ENCODE measurements around the gene PTPRM.
"Not testable (repeated sequence)": the region's sequence is repeated elsewhere in the genome, so short reads cannot be mapped to it uniquely, and the experiment has no call there.

PTPRM gene

GRCh38 chr18:7958081-7958896, 391.2 kb downstream of the PTPRM start:
- no peaks in the 10 kb centered on the region for H3K27me3 Mint-ChIP-seq
- intact Hi-C loops (cut with micrococcal nuclease), result no loop called here
- H3K4me1 Mint-ChIP-seq (ENCODE audit: low read depth), result no peaks in the 10 kb centered on the region
- H3K27ac Mint-ChIP-seq, result no peak overlapping the region
- H3K4me3 Mint-ChIP-seq, result no peak overlapping the region
- no peaks in the 10 kb centered on the region for H3K9me3 Mint-ChIP-seq
- no peaks in the 10 kb centered on the region for H3K36me3 Mint-ChIP-seq (ENCODE audit: low read depth)

- H3K4me1 Mint-ChIP-seq (ENCODE audit: low read depth), result no peaks in the 10 kb centered on the region
- no peaks in the 10 kb centered on the region for H3K36me3 Mint-ChIP-seq (ENCODE audit: low read depth)
- intact Hi-C loops (cut with micrococcal nuclease), result no loop called here
- H3K27ac Mint-ChIP-seq, result no peak overlapping the region
- H3K4me3 Mint-ChIP-seq, result no peak overlapping the region
- no peaks in the 10 kb centered on the region for H3K27me3 Mint-ChIP-seq
- no peaks in the 10 kb centered on the region for H3K9me3 Mint-ChIP-seq
Observed at GRCh38 chr18:7958897-7959146, 391.7 kb downstream of the PTPRM start.

GRCh38 chr18:7966682-7967081, 399.6 kb downstream of the PTPRM start:
- intact Hi-C loops (cut with micrococcal nuclease); H3K9me3 Mint-ChIP-seq; H3K4me1 Mint-ChIP-seq (ENCODE audit: low read depth); H3K36me3 Mint-ChIP-seq (ENCODE audit: low read depth); H3K4me3 Mint-ChIP-seq; H3K27ac Mint-ChIP-seq; H3K27me3 Mint-ChIP-seq: not testable (repeated sequence)

DNA sequence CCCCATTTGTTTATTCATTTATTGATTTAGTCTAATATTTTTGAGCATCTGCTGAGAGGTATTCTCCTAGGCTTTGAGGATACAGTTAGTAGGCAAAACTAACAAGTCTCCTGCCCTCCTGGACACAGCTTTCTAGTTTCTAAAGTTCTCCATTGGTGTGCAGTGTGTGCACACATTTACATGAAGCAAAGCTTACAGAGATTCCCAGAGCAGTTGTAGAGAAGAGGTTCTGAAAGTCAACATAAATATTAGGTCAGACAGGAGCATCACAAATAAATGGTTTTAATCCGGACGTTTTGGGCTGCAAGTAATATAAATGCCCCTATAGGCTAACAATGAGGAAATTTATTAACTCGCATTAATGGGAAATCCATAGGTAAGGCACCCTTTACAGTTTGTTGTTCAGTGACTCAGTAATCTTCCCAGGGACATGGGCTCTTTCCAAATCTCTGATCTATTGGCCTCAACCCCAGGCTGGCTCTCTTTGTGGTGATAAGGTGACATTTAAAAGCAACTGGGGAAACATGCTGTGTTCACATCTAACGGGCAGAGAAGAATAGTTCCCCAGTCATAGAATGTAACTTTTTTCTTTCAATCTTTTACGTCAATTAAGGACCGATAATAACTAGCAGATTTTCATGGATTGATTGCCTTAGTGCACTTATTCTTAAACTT, 407.2 kb downstream of the PTPRM start:
- Mint-ChIP-seq H3K4me1 (ENCODE audit: low read depth) (no peaks in the 10 kb centered on the region), H3K4me3 (no peak overlapping the region), H3K36me3 (ENCODE audit: low read depth) (no peaks in the 10 kb centered on the region), H3K27ac (no peak overlapping the region), H3K27me3 (no peaks in the 10 kb centered on the region), H3K9me3 (no peaks in the 10 kb centered on the region)
- intact Hi-C loops (cut with micrococcal nuclease), result no loop called here

DNA sequence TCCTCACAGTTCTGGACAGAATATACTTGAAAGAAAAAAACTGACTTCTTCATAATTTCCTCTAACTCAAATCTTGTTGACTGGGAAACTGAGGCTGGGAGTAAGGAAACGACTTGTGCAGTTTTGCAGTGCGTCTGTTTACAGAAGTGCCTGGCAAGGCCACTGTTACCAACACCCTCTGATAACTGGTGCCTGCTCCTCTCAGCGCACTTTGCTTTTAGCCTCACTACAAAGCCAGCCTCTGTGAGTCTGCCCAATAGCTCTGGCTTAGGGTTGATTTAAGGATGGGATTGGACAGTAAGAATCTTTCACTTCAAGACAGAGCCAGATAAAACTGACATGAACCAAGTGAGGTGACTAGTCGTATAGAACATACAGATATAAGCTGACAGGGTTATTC, 410.8 kb downstream of the PTPRM start:
- no peaks in the 10 kb centered on the region for H3K36me3 Mint-ChIP-seq (ENCODE audit: low read depth)
- H3K27ac Mint-ChIP-seq, result no peak overlapping the region
- H3K9me3 Mint-ChIP-seq, result no peaks in the 10 kb centered on the region
- no peaks in the 10 kb centered on the region for H3K4me1 Mint-ChIP-seq (ENCODE audit: low read depth)
- no peak overlapping the region for H3K4me3 Mint-ChIP-seq
- intact Hi-C loops (cut with micrococcal nuclease), result no loop called here
- H3K27me3 Mint-ChIP-seq, result no peaks in the 10 kb centered on the region

DNA sequence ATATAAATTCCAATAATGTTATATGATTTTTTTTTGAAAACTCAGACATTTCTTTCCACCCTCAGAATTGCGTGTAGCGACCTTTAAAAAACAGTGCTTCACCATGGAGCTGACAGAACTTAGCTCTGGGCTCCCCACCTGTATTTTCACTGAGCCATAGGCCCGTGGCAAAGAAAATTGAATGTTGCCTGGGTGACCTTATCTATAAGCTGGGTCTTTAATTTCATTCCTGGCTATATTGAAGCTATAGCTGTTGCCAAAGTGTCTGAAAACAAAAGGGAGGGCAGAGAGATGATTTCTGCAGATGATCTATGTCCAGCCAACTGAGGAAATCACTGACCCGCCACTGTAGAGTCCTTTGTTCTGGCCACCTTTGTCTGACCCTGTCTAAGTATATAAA, 411.7 kb downstream of the PTPRM start:
- intact Hi-C loops (cut with micrococcal nuclease), result no loop called here
- Mint-ChIP-seq H3K36me3 (ENCODE audit: low read depth) (no peaks in the 10 kb centered on the region), H3K4me1 (ENCODE audit: low read depth) (no peaks in the 10 kb centered on the region), H3K9me3 (no peaks in the 10 kb centered on the region), H3K27ac (no peak overlapping the region), H3K27me3 (no peaks in the 10 kb centered on the region), H3K4me3 (no peak overlapping the region)

DNA sequence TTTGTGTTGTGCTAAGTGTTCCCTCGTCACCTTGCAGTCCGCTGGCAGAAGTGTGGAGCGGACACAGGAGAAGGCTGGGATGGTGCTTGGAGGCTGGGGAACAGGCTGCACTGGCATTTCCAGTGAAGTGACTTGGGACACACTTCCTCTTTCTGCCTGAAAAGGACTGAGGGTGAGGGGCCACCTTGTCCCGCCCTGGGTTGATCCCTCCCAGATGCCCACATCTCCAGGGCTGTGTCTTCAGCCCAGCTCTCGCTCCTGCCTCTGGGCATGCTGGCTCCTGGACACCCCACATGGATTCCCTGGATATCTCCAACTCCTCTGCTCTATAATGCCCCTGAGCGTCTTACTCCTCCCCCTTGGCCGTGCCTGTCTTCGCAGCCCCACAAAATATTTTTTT, 412.6 kb downstream of the PTPRM start:
- intact Hi-C loops (cut with micrococcal nuclease), result no loop called here
- Mint-ChIP-seq H3K36me3 (ENCODE audit: low read depth) (no peaks in the 10 kb centered on the region), H3K27me3 (no peaks in the 10 kb centered on the region)

DNA sequence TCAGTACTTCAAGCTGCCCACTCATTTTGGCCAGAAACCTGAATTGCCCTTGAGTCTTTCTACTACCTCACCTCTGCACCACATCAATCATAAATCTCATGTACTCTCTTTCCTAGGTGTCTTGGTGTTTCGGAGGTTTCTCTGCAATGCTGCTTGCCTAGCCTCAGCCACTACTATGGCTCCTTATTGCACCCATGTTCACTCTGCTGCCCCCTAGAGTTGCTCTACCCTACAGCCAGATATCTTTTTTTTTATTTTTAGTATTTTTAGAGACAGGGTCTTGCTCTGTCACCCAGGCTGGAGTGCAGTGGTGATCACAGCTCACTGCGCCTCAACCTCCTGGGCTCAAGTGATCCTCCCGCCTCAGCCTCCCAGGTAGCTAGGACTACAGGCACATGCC, 413.0 kb downstream of the PTPRM start:
- Mint-ChIP-seq H3K27me3 (no peaks in the 10 kb centered on the region), H3K9me3 (no peaks in the 10 kb centered on the region), H3K4me1 (ENCODE audit: low read depth) (no peaks in the 10 kb centered on the region), H3K4me3 (no peak overlapping the region), H3K36me3 (ENCODE audit: low read depth) (no peaks in the 10 kb centered on the region), H3K27ac (no peak overlapping the region)
- intact Hi-C loops (cut with micrococcal nuclease), result no loop called here

More for the DNA sequence above, 412.6 kb downstream of the PTPRM start:
- no peaks in the 10 kb centered on the region for H3K4me1 Mint-ChIP-seq (ENCODE audit: low read depth)
- H3K4me3 Mint-ChIP-seq, result no peak overlapping the region
- H3K9me3 Mint-ChIP-seq, result no peaks in the 10 kb centered on the region
- no peak overlapping the region for H3K27ac Mint-ChIP-seq

GRCh38 chr18:7980656-7981055, 413.5 kb downstream of the PTPRM start:
- Mint-ChIP-seq H3K27ac (no peak overlapping the region), H3K27me3 (no peaks in the 10 kb centered on the region), H3K9me3 (no peaks in the 10 kb centered on the region), H3K36me3 (ENCODE audit: low read depth) (no peaks in the 10 kb centered on the region), H3K4me1 (ENCODE audit: low read depth) (no peaks in the 10 kb centered on the region), H3K4me3 (no peak overlapping the region)
- intact Hi-C loops (cut with micrococcal nuclease), result no loop called here

GRCh38 chr18:7982216-7982615, 415.1 kb downstream of the PTPRM start:
- H3K27ac Mint-ChIP-seq, result no peak overlapping the region
- H3K9me3 Mint-ChIP-seq, result no peaks in the 10 kb centered on the region
- no peaks in the 10 kb centered on the region for H3K36me3 Mint-ChIP-seq (ENCODE audit: low read depth)
- H3K4me3 Mint-ChIP-seq, result no peak overlapping the region
- intact Hi-C loops (cut with micrococcal nuclease), result no loop called here
- H3K4me1 Mint-ChIP-seq (ENCODE audit: low read depth), result no peaks in the 10 kb centered on the region
- H3K27me3 Mint-ChIP-seq, result no peaks in the 10 kb centered on the region

GRCh38 chr18:7987284-7987976, 420.3 kb downstream of the PTPRM start:
- intact Hi-C loops (cut with micrococcal nuclease), result no loop called here
- Mint-ChIP-seq H3K4me1 (ENCODE audit: low read depth) (no peaks in the 10 kb centered on the region), H3K4me3 (no peak overlapping the region), H3K36me3 (ENCODE audit: low read depth) (no peaks in the 10 kb centered on the region), H3K9me3 (peaks cover 18% of the 10 kb centered on the region), H3K27ac (no peak overlapping the region), H3K27me3 (no peaks in the 10 kb centered on the region)

GRCh38 chr18:7990670-7991069, 423.6 kb downstream of the PTPRM start:
- no peaks in the 10 kb centered on the region for H3K36me3 Mint-ChIP-seq (ENCODE audit: low read depth)
- no peak overlapping the region for H3K4me3 Mint-ChIP-seq
- H3K4me1 Mint-ChIP-seq (ENCODE audit: low read depth), result no peaks in the 10 kb centered on the region
- no peaks in the 10 kb centered on the region for H3K27me3 Mint-ChIP-seq
- peaks cover 38% of the 10 kb centered on the region for H3K9me3 Mint-ChIP-seq
- no peak overlapping the region for H3K27ac Mint-ChIP-seq
- intact Hi-C loops (cut with micrococcal nuclease), result no loop called here

DNA sequence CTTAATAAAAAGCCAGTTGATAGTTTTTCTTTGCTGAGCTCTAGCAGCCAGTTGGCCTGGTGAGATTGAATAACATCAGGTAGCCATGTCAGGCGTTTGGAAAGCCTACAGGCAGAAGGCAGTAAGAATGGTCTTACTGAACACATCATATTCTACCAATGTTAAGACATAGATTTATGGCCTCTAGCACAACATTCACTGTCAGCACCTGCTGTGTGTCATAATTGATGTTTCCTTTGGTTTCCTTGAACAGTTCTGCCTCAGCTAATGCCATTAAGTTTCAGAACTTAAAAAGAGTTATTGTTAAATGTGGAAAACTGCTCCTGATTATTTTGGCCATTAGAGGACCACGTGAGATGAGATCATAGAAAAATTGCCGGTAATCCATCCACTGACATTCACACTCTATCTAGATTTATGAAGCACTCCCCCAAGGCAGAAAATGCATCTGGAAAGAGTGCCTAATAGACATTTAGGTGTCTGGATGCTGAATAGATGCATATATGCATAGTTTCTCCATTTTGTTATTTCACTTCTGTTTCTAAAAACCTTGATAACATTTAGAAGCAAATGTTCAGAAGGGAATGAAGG, 434.7 kb downstream of the PTPRM start:
- no peaks in the 10 kb centered on the region for H3K27me3 Mint-ChIP-seq
- H3K9me3 Mint-ChIP-seq, result peaks cover 8% of the 10 kb centered on the region
- H3K4me3 Mint-ChIP-seq, result no peak overlapping the region
- no peak overlapping the region for H3K27ac Mint-ChIP-seq
- H3K4me1 Mint-ChIP-seq (ENCODE audit: low read depth), result no peaks in the 10 kb centered on the region
- H3K36me3 Mint-ChIP-seq (ENCODE audit: low read depth), result no peaks in the 10 kb centered on the region
- intact Hi-C loops (cut with micrococcal nuclease), result no loop called here

DNA sequence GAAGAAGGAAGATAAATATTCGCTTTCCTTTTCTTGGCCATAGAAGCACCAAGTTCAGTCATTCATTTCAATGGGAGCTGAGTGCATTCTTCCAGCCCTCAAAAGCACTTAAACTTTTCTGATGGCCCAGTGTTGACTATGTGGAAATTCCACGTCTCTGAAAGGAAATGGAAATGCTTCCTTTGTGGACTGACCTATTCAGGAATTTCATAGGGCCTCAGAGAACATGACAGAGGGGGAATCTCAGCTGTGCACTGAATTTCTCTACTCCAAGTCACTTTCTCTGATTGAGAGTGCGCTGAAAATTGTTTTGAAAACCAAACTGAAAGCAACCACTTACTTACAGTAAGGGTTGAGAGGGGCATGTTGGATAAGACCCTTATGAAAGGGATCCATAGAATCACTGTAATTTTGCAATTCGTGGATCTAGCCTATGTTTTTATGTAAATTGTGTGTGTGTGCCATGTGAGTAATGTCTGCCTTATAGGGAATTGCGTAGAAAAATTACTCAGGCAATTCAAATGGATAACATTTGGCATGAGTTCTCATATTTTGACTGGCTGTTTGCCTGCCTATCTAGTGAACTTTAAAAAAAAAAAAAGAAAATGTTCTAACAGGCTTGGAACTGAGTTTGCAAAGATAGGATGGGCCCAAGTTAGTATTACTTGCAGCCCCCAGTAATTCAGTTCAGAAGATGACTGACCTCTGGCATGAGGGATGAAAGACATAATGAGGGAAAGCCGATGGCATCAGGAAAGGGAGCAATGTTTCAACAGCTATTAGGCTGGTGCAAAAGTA, 437.0 kb downstream of the PTPRM start:
- intact Hi-C loops (cut with micrococcal nuclease), result no loop called here
- no peaks in the 10 kb centered on the region for H3K4me1 Mint-ChIP-seq (ENCODE audit: low read depth)
- no peaks in the 10 kb centered on the region for H3K36me3 Mint-ChIP-seq (ENCODE audit: low read depth)
- no peaks in the 10 kb centered on the region for H3K27me3 Mint-ChIP-seq
- peaks cover 6% of the 10 kb centered on the region for H3K9me3 Mint-ChIP-seq
- H3K27ac Mint-ChIP-seq, result no peak overlapping the region
- no peak overlapping the region for H3K4me3 Mint-ChIP-seq
